Epithelial cell of esophagus (primary cell): ENCODE measurements around the gene MSANTD3.
A peak's percentile ranks its signal among the peaks of the same experiment; 100 is the strongest.
"Not testable (repeated sequence)": the region's sequence is repeated elsewhere in the genome, so short reads cannot be mapped to it uniquely, and the experiment has no call there.

Experiments used
- DNase-seq: peaks from one replicate; pipeline ENCODE4 v3.0.0; 2010; ENCODE audit warnings: low read depth
- H3K4me3 ChIP-seq: 2 replicates; pipeline ENCODE4 v1.5.1; 2011; ENCODE audit warnings: mild to moderate bottlenecking, low read length, control low read depth
- CTCF ChIP-seq: IDR thresholded peaks from 2 replicates; pipeline ENCODE4 v1.5.1; 2011; ENCODE audit warnings: low read depth, mild to moderate bottlenecking, low read length, control low read depth, inconsistent platforms; ENCODE audit not compliant: insufficient read depth; ENCODE audit errors: missing control alignments

Gene MSANTD3

DNA sequence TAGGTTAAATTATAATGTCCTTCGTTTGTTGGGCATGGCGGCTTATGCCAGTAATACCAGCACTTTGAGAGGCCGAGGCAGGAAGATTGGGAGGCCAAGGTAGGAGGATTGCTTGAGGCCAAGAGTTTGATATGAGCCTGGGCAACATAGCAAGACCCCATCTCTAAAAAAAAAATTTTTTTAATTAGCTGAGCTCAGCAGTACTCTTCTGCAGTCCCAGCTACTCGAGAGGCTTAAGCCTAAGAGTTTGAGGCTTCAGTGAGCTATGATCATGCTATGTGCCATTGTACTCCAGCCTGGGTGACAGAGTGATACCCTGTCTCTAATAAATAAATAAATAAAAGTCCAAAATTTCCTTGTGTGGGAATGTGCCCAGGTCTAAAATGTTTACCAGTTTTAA lies 9.1 kb upstream of the MSANTD3 start:
- no peak overlapping the region for H3K4me3 ChIP-seq
- no peak for DNase-seq
- no peak for TF ChIP-seq CTCF

- TF ChIP-seq CTCF, result no peak
Observed at GRCh38 chr9:100419166-100419565, 7.8 kb upstream of the MSANTD3 start.

DNA sequence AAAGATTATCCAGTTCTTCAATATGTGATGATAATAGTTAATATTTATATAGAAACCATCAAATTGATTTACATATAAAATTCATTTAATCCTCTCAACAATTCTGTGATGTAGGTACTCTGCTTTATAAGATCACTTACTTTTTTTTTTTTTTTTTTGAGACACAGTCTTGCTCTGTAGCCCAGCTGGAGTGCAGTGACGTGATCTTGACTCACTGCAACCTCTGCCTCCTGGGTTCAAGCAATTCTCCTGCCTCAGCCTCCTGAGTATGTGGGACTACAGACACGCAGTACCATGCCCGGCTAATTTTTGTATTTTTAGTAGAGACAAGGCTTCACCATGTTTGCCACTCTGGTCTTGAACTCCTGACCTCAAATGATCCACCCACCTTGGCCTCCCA lies 5.8 kb upstream of the MSANTD3 start:
- DNase-seq, H3K4me3 ChIP-seq: not testable (repeated sequence)

More at GRCh38 chr9:100419166-100419565, 7.8 kb upstream of the MSANTD3 start:
- DNase-seq, result no peak
- no peak overlapping the region for H3K4me3 ChIP-seq

DNA sequence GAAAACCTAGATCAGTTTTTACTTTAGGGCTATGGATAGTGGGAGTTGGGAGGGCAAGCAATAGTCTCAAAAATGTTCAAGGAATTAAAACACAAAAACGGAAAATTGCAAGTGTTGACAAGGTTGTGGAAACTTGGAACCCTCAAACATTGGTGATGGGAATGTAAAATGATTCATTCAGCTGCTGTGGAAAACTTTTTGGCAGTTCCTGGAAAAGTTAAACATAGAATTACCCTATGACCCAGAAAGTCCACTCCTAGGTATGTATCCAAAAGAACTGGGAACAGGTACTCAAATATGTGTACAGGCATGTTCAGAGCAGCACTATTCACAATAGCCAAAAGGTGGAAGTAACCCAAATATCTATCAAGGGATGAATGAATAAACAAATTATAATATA lies 1.2 kb upstream of the MSANTD3 start:
- no peak overlapping the region for H3K4me3 ChIP-seq

DNA sequence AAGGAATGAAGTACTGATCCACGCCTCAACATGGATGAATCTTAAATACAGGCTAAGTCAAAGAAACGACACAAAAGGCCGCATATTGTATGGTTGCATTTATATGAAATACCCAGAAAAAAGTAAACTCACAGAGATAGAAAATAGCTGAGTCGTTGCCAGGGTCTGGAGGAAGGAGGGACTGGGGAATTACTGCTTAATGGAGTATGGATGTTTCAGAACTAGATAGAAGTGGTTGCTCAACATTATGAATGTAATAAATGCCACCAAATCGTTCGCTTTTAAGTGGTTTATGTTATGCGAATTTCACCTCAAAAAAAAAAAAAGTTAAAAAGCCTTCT lies 784 bp upstream of the MSANTD3 start:
- peak overlapping the region; percentile 44 for H3K4me3 ChIP-seq
- no peak for DNase-seq
- TF ChIP-seq CTCF, result no peak

More for the DNA sequence above, 1.2 kb upstream of the MSANTD3 start:
- DNase-seq, result peak; percentile 72
- no peak for TF ChIP-seq CTCF

DNA sequence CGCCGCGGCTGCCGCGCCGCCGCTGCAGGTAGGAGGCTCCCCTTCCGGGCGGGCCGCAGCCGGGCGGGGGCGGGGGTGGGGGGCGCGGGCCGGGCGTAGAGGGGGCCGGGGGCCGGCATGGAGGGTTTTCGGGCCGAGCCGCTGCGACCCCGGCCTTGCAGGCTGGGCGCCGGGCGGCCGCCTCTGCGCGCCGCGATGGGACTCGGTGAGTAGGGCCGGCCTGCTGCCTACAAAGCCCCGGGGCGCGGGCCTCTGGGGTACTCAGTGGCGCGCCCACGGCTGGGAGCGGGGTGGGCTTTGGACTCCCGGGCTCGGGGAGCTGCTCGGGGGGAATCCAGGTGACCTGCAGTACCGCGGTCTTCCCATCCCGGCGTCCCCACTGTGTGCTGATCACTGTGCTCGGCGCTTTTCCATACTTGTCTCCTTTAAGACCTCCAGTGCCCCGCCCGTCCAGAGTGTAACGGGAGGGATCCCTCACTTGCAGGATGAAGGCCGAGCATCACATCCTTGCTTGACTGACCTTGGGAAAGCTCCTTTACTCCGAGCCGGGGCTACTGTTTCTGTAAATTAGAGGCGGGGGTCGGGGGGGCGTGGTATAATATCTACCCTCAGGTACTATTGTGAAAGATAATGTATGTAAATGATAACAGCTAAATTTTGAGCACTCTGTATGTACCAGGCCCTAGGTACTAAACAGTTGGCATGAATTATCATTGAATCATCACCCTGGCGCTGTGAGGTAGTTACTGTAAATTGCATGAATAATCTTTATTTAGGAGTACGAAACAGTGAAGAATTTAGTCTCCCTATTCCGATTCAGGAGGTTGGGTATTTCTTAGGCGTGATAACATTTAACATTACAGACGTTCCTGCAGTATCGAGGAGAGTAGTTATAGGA lies 672 bp downstream of the MSANTD3 start:
- H3K4me3 ChIP-seq, result peak overlapping the region; percentile 63
- TF ChIP-seq CTCF, result no peak
- DNase-seq, result peak; percentile 79

GRCh38 chr9:100428871-100429654 lies 2.1 kb downstream of the MSANTD3 start:
- TF ChIP-seq CTCF, result no peak
- DNase-seq, result peak; percentile 99
- H3K4me3 ChIP-seq, result no peak overlapping the region
